ENCODE measurements around the gene NUBP1.

DNA sequence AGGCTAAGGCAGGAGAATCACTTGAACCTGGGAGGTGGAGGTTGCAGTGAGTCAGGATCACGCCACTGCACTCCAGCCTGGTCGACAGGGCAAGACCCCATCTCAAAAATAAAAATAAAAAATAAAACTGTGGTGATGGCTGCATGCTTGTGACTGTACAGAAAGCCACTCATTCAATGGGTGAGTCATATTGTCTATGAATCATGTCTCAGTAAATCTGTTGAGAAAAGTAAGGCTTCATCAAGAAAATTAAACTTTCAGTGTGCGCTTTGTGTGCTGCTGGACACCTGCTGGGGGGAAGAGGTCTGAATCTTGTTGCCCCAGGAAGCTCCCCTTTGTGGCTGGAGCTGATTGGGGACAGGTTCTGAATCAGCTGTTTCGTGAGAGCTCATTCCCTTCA is 11.3 kb downstream of the NUBP1 start:
- TF ChIP-seq POLR2A (IDR thresholded peaks at IDR 0.05; ENCODE audit: low read length), result no peak
- no peak for TF ChIP-seq GATA1 (IDR thresholded peaks at IDR 0.05; ENCODE audit: low read depth, low read length)
